Panc1 (cell line): ENCODE data around the gene SERPINB13. TPM values are rescaled to one million over a fixed set of nuclear protein-coding genes. Genes with fewer than 3 reads are reported as not detected.

Source experiments
- ATAC-seq: fragments of 200-7000 bp; cut with Tn5 transposase; 2 replicates; pipeline ENCODE4 v1.9.1; 2020; ENCODE audit warnings: mild to moderate bottlenecking, moderate library complexity
- BruUV-seq: library from RNA; stranded (reverse); fragments of 400-500 nt; replicated peaks from 2 replicates; lab custom pipeline; 2021; lab: Mats Ljungman, UMichigan
- CTCF ChIA-PET: fragments of 300-600 bp; sonication (Branson Sonifier 250); formaldehyde crosslinking; loops from one replicate; lab custom pipeline; 2022; ENCODE audit warnings: antibody characterized with exemption; lab: Charles Lee
- POLR2A ChIA-PET: fragments of 300-600 bp; sonication (Branson Sonifier 250); formaldehyde crosslinking; loops from one replicate; lab custom pipeline; 2022; ENCODE audit warnings: antibody characterized with exemption; lab: Charles Lee
- DNase-seq: peaks from one replicate; pipeline ENCODE4 v3.0.0-alpha.2; 2010; ENCODE audit warnings: low read depth, low spot score
- H3K27ac ChIP-seq: 2 replicates; pipeline ENCODE4 v1.5.1; 2011; ENCODE audit warnings: mild to moderate bottlenecking, low read length, inconsistent platforms
- H3K27me3 ChIP-seq: fragments of 200-500 bp; sonication (Bioruptor generic); 2 replicates; pipeline ENCODE4 v1.6.0; 2014; ENCODE audit warnings: low read length, inconsistent platforms; ENCODE audit not compliant: control insufficient read depth, insufficient read depth
- H3K36me3 ChIP-seq: fragments of 200-500 bp; sonication (Bioruptor generic); 2 replicates; pipeline ENCODE4 v1.5.1; 2014; ENCODE audit warnings: inconsistent platforms, mild to moderate bottlenecking, low read length, moderate library complexity; ENCODE audit not compliant: control insufficient read depth, insufficient read depth
- H3K4me1 ChIP-seq: 2 replicates; pipeline ENCODE4 v1.5.1; 2011; ENCODE audit warnings: inconsistent platforms, mild to moderate bottlenecking, low read length, moderate library complexity; ENCODE audit not compliant: control insufficient read depth, insufficient read depth
- H3K4me3 ChIP-seq, 2 experiments: 2 replicates each; pipeline ENCODE4 v1.5.1; 2011 to 2012; ENCODE audit warnings: low read depth in 2 of 2, low read length in 2 of 2, mild to moderate bottlenecking in 2 of 2, inconsistent platforms in 1 of 2, moderate library complexity in 1 of 2
- H3K9me3 ChIP-seq: fragments of 200-500 bp; sonication (Bioruptor generic); 2 replicates; pipeline ENCODE4 v1.5.1; 2014; ENCODE audit warnings: low read depth, mild to moderate bottlenecking, inconsistent platforms, low read length, moderate library complexity; ENCODE audit not compliant: control insufficient read depth, insufficient read depth
- POLR2AphosphoS5 ChIP-seq: IDR thresholded peaks from 2 replicates; pipeline ENCODE4 v1.6.1; 2012; ENCODE audit warnings: mild to moderate bottlenecking, low read depth, low read length, moderate library complexity
- SIN3A ChIP-seq: IDR thresholded peaks from 2 replicates; pipeline ENCODE4 v1.6.1; 2012; ENCODE audit warnings: low read depth, mild to moderate bottlenecking, low read length, moderate library complexity, borderline replicate concordance; ENCODE audit not compliant: insufficient read depth
- TCF7L2 ChIP-seq: IDR thresholded peaks from 2 replicates; pipeline ENCODE4 v1.6.1; 2011; ENCODE audit warnings: mild to moderate bottlenecking, low read depth, low read length, inconsistent platforms
- in situ Hi-C: cut with HindIII; loops from 2 replicates; pipeline ENCODE4 v1.10.0; 2016; ENCODE audit warnings: low sequenced_read_pairs, low pct_unique_long_range_greater_than_20kb
- intact Hi-C: fragments of 100-400 bp; cut with micrococcal nuclease; formaldehyde crosslinking; loops from one replicate; pipeline ENCODE4 v1.10.0; 2022; ENCODE audit not compliant: unreplicated experiment
- total RNA-seq: library from RNA; stranded (reverse); gene quantifications from one replicate; pipeline ENCODE4 v1.2.1, GENCODE V29; 2021; ENCODE audit not compliant: unreplicated experiment
- TF ChIP-seq, protein P1 (sequence below): fragments of 450-650 bp; IDR thresholded peaks from 2 replicates; pipeline ENCODE4 v1.5.1; 2017; ENCODE audit warnings: mild to moderate bottlenecking
- TF ChIP-seq, protein P2 (sequence below), 2 experiments: IDR thresholded peaks; 2 replicates each; pipeline ENCODE4 v1.6.1; 2011 to 2012; ENCODE audit warnings: low read depth in 2 of 2, control low read depth in 1 of 2, low read length in 1 of 2, mild to moderate bottlenecking in 1 of 2, moderate library complexity in 1 of 2; ENCODE audit not compliant: insufficient read depth in 1 of 2

The SERPINB13 gene
- total RNA-seq, 1 experiment from 2014 or later, result not detected

DNA sequence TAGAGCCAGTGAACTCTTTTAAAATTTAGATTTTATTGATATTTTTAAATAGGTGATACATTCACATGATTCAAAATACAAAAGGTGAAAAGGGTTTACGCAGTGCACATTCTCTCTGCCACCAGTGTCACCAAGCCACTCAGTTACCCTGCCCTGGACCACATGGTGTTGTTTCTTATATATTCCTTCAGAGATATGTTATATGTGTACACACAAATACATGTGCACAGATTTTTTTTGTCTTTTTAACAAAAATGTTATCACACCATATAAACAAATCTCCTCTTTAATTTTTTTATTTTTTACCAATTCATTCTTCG, 30.7 kb downstream of the SERPINB13 start:
- no TSS peak for BruUV-seq
- ChIA-PET POLR2A (no interaction called here), CTCF (no interaction called here)
- H3K27ac ChIP-seq, result no peak overlapping the region
- H3K4me1 ChIP-seq, result no peaks in the 10 kb centered on the region
- H3K9me3 ChIP-seq, result no peaks in the 10 kb centered on the region
- no peak for DNase-seq
- H3K4me3 ChIP-seq, result no peak overlapping the region
- H3K36me3 ChIP-seq, result no peaks in the 10 kb centered on the region
- in situ Hi-C loops (no loop called here), intact Hi-C loops (no loop called here)
- TF ChIP-seq, protein P1, sequence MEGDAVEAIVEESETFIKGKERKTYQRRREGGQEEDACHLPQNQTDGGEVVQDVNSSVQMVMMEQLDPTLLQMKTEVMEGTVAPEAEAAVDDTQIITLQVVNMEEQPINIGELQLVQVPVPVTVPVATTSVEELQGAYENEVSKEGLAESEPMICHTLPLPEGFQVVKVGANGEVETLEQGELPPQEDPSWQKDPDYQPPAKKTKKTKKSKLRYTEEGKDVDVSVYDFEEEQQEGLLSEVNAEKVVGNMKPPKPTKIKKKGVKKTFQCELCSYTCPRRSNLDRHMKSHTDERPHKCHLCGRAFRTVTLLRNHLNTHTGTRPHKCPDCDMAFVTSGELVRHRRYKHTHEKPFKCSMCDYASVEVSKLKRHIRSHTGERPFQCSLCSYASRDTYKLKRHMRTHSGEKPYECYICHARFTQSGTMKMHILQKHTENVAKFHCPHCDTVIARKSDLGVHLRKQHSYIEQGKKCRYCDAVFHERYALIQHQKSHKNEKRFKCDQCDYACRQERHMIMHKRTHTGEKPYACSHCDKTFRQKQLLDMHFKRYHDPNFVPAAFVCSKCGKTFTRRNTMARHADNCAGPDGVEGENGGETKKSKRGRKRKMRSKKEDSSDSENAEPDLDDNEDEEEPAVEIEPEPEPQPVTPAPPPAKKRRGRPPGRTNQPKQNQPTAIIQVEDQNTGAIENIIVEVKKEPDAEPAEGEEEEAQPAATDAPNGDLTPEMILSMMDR, result no peak
- TF ChIP-seq TCF7L2 (no peak), SIN3A (no peak)
- TF ChIP-seq, protein P2, sequence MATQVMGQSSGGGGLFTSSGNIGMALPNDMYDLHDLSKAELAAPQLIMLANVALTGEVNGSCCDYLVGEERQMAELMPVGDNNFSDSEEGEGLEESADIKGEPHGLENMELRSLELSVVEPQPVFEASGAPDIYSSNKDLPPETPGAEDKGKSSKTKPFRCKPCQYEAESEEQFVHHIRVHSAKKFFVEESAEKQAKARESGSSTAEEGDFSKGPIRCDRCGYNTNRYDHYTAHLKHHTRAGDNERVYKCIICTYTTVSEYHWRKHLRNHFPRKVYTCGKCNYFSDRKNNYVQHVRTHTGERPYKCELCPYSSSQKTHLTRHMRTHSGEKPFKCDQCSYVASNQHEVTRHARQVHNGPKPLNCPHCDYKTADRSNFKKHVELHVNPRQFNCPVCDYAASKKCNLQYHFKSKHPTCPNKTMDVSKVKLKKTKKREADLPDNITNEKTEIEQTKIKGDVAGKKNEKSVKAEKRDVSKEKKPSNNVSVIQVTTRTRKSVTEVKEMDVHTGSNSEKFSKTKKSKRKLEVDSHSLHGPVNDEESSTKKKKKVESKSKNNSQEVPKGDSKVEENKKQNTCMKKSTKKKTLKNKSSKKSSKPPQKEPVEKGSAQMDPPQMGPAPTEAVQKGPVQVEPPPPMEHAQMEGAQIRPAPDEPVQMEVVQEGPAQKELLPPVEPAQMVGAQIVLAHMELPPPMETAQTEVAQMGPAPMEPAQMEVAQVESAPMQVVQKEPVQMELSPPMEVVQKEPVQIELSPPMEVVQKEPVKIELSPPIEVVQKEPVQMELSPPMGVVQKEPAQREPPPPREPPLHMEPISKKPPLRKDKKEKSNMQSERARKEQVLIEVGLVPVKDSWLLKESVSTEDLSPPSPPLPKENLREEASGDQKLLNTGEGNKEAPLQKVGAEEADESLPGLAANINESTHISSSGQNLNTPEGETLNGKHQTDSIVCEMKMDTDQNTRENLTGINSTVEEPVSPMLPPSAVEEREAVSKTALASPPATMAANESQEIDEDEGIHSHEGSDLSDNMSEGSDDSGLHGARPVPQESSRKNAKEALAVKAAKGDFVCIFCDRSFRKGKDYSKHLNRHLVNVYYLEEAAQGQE (IDR thresholded peaks at IDR 0.05; ENCODE audit: insufficient read depth in 1 of 2, low read depth in 2 of 2, low read length in 1 of 2), result no peak
- H3K27me3 ChIP-seq, result no peaks in the 10 kb centered on the region
- ATAC-seq, result no peak

DNA sequence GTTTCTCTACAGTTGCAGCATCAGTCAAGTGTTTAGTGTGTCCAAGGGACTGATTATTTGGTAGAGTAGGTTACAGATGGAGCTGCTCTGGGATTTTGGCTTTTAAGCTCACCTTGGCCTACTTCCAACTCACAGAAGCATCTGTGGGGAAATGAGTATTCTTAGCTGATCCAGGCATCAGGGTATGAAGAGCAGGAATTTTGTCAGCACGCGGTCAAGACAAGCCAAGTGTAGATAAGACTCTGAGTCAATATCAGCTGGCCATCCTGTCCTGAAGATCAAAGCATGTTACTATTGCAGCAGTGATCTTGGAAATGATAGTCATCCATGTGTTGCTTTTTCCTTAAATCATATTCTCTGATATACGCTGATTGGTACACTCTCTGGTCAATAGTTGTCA, 32.5 kb downstream of the SERPINB13 start:
- no peak overlapping the region for H3K27ac ChIP-seq
- no peak for DNase-seq
- in situ Hi-C loops (no loop called here), intact Hi-C loops (no loop called here)
- no peak for ATAC-seq
- no peak overlapping the region for H3K4me3 ChIP-seq
- TF ChIP-seq TCF7L2 (no peak), POLR2AphosphoS5 (no peak), SIN3A (no peak)
- TF ChIP-seq, protein P1, result no peak
- TF ChIP-seq, protein P2 (IDR thresholded peaks at IDR 0.05; ENCODE audit: insufficient read depth in 1 of 2, low read depth in 2 of 2, low read length in 1 of 2), result no peak
- H3K36me3 ChIP-seq, result no peaks in the 10 kb centered on the region
- ChIA-PET POLR2A (no interaction called here), CTCF (no interaction called here)
- BruUV-seq, result no TSS peak
- no peaks in the 10 kb centered on the region for H3K27me3 ChIP-seq
- no peaks in the 10 kb centered on the region for H3K9me3 ChIP-seq
- H3K4me1 ChIP-seq, result no peaks in the 10 kb centered on the region
